Ishikawa (cell line): ENCODE results near the gene TM7SF2.

Source experiments
- EGR1 ChIP-seq: IDR thresholded peaks from 2 replicates; pipeline ENCODE4 v1.6.1; 2012
- EP300 ChIP-seq: IDR thresholded peaks from 2 replicates; pipeline ENCODE4 v1.6.1; 2012; ENCODE audit warnings: borderline replicate concordance
- RAD21 ChIP-seq: IDR thresholded peaks from 2 replicates; pipeline ENCODE4 v1.6.1; 2012; ENCODE audit warnings: low read depth
- REST ChIP-seq: IDR thresholded peaks from 2 replicates; pipeline ENCODE4 v1.6.1; 2012; ENCODE audit warnings: low read depth, mild to moderate bottlenecking
- TAF1 ChIP-seq: IDR thresholded peaks from 2 replicates; pipeline ENCODE4 v1.6.1; 2012; ENCODE audit warnings: low read depth, mild to moderate bottlenecking
- TCF12 ChIP-seq: IDR thresholded peaks from 2 replicates; pipeline ENCODE4 v1.6.1; 2012; ENCODE audit warnings: low read depth
- TEAD4 ChIP-seq: IDR thresholded peaks from 2 replicates; pipeline ENCODE4 v1.6.1; 2012
- USF1 ChIP-seq: IDR thresholded peaks from 2 replicates; pipeline ENCODE4 v1.6.1; 2012
- YY1 ChIP-seq: IDR thresholded peaks from 2 replicates; pipeline ENCODE4 v1.6.1; 2012; ENCODE audit warnings: low read depth
- ZBTB7A ChIP-seq: IDR thresholded peaks from 2 replicates; pipeline ENCODE4 v1.6.1; 2012; ENCODE audit warnings: low read depth

- TF ChIP-seq REST: no peak
- TF ChIP-seq EP300: no peak
- TF ChIP-seq RAD21: no peak
- TF ChIP-seq EGR1: no peak
- no peak for TF ChIP-seq TAF1
- TF ChIP-seq YY1: no peak
- no peak for TF ChIP-seq ZBTB7A
- no peak for TF ChIP-seq TEAD4
- TF ChIP-seq USF1: no peak
- TF ChIP-seq TCF12: no peak
These were observed 52.0 kb downstream of the TM7SF2 start for GRCh38 chr11:65163684-65164083.
